Fibroblast of skin of scalp (primary cell): ENCODE results near the gene VAX1.
"Not testable (repeated sequence)": the region's sequence is repeated elsewhere in the genome, so short reads cannot be mapped to it uniquely, and the experiment has no call there.

Source experiments
- DNase-seq: peaks from one replicate; pipeline ENCODE4 v3.0.0-alpha.2; 2013

The VAX1 gene

DNA sequence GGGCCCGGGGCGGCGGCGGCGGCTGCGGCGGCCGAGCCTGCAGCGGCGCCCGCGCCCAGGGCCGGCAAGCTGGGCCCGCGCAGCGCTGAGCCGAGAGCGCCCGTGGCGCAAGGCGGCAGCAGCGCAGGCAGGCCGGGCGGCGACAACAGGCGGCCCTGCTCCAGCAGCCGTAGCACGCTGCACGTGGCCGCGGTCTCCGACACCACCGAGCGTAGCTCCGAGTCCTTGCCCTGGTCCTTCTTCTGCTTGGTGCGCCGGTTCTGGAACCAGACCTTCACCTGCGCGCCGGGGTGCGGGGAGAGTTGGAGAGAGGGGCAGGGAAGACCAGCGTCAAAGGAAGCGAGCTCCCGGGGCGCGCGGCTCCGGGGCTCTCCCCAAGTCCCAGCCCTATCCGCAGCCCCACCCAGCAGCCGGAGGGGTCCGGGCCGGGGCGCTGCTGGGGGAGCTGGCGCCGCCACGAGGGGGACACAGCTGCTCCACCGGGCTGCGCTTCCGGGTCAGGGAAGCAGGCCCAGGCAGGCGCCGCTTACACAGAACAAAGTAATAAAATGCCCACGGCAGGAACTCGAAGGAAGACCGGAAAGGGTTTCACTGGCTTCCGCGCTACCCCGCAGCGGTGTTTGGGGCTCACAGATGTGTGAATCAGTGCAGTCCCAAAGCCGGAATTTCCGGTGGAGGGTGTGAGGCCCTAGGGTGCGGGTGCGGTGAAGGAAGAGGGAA lies 3.6 kb downstream of the VAX1 start:
- DNase-seq: no peak

DNA sequence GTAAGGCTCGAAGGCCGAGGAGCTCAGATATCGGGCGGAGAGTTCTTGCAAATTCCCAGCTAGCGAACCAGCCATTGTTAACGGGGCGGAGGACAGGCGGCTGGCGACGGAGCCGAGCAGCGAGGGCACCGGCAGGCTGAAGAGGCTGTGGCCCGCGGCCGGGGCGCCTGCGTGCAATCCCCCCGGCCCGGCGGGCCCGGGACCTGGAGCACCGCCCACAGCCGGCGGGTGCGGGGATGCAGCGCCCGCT lies 4.1 kb downstream of the VAX1 start:
- no peak for DNase-seq

DNA sequence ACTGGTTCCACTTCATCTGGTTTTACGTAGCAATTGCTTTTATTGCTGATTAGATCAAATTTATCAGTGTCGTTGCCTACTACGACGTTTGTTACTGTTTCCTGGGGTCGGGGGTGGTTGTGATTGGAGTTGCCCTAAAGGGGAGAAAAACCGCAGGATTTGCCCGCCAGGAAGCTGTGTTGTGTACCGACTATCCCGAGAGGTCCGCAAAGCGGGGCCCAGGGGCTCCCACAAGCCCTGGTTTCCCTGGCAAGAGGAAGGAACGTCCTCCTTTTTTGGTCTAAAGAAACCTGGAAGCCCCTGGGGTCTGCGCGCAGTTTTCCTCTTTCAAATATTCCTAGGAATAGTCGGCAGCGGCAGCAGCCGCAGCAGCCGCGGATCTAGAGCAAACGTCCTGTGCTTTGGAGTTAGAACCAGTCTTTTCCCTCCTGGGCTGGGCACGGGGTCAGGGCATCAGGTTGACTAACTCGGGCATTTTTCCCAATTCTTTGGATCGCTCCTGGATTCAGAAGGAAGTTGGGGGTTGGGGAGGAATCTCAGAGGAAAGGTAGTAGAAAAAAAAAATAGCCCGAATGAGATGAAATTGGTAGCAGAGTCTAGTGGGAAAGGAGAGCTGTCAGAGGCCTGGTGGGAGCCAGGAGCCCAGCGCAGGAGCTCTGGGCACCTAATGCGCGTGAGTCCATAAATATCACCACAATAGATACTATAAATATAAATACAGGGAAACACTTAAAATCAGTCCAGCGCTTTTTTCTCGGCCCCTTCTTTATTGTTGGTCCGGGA lies 4.6 kb downstream of the VAX1 start:
- DNase-seq: no peak

DNA sequence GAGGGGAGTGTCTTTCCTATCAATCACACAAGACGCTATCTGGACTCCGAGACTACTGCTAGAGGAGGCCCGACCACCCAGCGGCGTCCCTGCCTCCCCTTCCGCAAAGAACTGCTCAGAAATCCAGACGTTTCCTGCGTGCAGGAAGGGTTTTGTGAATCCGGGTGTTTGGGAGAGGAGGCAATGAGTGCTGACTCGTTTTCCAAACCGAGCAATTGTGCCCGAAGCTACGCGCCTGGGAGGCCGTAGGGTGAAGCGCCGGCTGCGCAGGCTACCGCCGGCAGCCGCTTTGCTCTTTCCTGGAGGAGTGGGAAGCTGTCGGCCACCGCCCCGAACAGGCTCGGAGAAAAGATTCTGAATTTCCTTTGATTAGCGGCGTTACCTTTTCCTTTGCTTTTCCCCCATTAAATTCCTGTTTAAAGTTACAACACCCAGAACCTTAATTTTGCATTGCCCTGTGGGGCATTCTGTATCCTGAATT lies 5.3 kb downstream of the VAX1 start:
- no peak for DNase-seq

DNA sequence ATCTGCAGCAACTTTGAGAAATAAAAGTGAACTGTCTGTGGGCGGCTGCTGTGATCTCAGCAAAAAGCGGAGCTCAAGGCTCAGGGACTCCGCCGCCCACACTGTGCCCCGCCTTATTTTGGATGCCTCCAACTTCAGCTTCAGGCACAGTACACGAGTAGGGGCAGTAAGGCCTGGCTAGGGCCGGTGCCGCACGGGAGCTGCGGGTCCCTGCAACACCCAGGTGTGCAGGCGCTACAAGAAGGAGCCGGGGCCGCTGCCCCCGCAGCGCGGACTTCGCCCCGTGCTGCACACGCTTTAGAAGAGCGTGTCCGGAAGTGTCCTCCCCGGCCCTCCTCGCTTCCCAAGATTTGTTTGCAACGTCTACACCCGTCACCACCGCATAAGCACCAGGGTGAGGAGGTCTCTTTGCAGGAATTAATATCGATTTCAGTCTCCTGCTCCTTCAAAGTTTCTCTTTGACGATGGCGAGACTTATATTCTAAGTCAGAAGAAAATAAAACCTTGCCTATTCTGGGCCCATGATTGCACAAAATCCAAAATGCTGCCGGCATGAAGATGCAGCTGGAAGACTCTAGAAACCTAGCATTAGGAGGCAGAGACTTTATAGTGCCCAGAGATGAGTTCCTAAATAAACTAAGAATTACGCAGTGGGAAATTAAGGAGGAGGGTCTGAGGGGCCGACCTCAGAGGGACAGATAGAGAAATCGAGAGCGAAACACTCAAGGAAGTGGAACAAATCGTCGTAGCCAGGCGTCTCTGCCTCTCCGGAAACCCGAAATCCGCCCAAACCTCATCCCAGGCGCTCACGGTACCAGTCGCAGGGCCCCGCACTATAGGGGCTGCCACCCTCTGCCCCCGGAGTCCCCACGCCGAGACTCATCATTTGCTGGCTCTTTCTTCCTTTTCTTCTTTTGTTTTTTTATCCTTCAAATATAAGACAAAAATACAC lies 6.4 kb downstream of the VAX1 start:
- no peak for DNase-seq

DNA sequence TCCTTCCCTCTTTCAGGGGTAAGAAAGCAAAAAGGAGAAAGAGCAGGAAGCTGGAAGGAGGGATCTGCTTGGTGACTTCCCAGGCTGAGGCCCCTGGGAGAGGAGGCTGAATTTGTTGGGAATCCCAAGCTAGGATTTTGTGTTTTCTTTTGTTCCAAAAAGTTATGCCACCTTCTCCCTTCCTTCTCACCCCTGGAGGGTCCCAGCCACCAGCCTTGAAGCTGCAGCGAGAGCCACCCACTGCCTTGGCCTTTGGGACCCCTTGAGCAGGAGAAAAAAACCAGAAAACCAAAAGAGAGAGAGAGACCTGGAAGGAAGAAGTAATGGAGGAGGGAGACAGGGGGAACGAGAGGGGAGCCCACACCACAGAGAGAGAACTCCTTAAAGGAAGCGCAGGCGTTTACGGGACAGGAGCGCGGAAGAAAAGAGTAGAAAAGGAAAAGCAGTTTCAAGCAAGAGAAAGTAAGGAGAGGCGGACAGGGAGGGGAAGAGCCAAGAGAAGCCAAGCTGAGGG lies 7.2 kb downstream of the VAX1 start:
- no peak for DNase-seq

DNA sequence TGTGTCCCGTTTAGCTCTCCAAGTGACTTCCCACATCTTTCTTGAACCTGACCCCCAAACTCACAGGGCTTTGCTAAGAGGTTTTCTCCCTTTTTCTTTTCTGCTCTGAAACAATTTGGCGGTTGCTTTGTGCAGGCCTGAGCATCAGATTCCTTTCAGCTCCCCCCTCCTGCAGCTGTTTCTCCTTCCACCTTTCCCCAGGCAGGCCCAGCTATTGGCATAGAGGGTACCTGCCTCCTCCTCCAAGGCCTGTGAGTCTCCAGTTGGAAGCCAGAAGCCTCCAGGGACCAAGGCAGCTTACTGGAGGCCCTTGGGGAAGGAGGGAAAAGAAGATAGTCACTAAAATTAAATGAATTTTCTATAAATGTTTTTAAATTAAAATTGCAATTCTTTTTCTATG lies 7.7 kb downstream of the VAX1 start:
- DNase-seq: no peak

DNA sequence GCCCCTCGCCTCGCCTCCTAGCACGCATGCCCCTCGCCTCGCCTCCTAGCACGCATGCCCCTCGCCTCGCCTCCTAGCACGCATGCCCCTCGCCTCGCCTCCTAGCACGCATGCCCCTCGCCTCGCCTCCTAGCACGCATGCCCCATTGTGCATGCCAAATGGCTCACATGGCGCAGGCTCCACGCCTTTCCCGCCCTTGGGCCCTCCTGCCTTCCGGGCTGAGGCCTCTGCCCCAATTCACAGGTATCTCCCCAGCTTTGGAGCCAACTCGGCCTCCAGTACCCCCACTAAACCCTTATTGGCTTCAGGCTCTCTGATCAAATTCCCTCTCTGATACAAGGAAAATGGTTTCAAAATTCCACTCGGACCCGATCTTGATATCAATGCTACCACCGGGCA lies 11.4 kb downstream of the VAX1 start:
- not testable (repeated sequence) for DNase-seq

DNA sequence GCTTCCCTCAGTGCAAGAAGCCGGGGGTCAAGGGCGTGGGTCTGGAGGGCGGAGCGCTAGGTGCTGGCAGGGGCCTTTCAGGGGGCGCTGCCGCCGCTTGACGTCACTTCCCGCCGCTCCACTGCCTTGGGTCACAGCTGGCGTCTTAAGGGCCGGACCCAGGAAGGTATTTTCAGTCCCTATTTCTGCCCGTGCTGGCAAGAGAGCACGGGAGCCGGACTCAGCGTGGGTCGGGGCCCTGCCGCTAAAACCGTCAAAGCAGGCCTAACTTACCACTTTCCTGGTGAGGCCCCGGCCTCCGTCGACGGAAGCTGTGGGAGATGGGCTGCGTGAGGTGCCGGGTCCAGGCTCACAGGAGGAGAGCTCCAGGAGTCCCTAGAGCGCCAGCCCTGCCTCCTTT lies 12.0 kb downstream of the VAX1 start:
- no peak for DNase-seq

DNA sequence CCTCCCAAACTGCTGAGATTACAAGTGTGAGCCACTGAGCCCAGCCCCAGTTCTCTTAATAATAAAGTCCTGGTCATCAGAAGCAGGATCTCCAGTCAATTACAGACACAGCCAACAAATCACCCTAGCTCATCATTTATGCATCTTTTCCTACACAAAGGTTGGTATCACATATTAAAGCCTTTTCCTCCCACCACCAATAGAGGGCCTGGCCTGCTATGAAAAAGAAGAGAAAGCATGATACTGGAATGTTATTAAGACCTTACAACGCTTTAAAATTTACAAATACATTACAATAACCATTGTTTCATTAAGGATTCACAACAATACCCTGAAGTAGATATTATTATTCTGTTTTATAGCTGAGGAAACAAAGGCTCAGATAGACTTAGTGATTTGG lies 25.9 kb downstream of the VAX1 start:
- no peak for DNase-seq

DNA sequence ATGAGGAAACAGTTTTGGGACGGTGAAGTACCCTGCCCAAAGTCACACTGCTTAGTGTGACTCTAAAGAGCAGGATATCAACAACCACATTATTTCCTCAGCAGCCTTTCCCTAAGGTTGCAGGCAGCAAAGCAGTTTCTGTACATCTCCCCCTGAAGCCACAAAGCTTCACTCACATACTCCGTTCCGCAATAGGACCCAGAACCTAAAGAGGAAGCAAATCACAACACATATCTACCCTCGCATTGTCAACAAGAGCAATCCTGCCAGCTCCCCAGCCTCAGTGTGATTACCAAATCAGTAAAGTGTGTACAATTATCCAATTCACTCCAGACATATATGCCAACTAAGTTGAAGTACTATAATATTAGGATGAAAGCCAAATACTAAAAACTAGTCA lies 30.8 kb downstream of the VAX1 start:
- no peak for DNase-seq

DNA sequence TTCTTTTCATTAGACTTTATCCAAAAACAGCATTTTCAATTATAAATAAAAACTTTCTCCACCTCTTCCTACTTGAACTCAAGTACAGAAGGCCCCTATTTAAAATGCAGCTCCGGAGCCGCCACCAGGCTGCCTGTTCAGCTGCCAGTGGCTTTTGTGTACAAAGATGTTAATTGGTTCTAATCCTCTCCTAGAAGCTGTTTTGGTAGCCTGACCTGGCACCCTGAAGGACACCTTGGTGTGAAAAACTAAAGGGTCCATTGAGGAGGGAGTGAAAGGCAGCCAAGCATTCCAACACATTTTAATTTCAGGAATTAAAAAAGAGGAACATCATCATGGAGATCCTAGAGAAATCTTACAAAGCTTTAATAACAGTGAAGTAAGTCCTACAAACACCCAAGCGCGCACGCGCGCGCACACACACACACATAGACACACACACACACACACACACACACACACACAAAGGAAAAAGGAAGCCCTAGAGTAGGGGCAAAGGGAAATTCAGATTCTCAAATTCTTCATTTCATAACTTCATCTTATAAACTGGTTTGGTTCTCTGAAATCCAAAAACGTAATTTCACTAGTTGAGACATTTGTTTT lies 41.4 kb downstream of the VAX1 start:
- DNase-seq: no peak

DNA sequence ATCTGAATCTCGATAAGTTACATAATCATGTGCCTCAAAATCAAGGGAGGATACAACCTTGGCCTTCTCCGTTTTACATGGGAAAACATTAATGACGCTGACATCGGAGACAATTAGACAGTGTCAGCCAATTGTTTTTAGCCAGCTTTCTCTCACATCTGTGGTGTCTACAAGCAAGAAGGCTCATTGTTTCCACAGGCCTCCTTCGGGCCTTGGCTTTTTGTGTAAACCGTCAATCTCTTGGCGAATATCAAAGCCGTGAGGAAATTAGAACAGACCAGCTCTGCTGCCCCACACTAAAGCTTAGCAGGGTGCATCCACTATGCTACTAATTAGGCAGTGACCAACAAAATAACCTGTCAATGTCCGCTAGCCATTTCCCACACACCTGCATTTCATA lies 43.2 kb downstream of the VAX1 start:
- DNase-seq: no peak

DNA sequence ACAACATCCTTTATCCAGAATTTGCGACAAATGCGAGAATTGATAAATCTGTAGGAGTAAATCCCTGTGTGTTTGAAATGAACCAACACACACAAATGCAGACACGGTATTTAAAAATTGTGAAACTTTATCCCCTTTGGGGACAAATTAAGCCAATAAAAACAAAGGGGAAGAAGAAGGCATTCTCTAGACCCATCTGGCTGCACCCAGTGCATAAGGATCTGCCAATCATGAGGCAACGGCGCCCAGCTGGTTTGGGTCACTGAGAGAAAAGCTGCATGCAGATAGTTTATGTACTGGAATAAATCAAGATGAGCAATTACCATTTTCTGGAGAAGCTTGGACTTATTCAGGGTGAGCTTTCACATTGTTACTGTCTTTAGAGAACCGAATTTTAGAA lies 45.7 kb downstream of the VAX1 start:
- no peak for DNase-seq

DNA sequence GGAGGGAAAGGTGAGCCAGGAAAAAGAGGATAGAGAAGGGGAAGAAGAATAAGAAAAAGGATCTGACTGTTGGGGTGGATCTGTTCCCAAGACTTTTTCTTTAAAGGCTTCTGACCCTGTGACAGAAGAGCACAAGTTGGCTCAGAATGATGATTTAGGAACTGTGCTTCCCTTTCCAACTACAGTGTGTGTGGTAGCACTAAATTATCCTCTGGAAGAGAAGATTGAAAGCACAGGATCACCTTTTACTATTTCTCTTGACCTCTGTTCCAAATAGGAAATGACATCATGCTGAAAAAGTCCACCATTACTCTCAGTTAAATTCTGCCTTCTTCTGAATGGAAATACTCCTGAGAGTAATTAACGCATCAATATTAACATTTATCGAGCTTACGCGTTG lies 47.2 kb downstream of the VAX1 start:
- DNase-seq: no peak

DNA sequence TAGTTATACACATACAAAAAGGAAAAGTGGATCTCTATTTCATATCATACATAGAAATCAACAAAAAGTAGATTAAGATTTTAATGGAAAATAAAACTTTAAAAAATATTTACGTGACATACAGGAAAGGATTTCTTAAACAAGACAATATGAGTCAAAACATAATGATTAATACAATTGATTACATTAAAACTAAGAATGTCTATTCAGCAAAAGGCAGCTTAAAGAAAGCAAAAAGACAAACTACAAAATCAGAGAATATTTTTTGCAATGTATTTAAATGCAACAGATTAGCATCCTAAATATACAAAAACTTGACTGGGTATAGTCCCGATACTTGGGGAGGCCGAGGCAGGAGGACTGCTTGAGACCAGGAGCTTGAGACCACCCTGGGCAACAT lies 50.5 kb downstream of the VAX1 start:
- no peak for DNase-seq

DNA sequence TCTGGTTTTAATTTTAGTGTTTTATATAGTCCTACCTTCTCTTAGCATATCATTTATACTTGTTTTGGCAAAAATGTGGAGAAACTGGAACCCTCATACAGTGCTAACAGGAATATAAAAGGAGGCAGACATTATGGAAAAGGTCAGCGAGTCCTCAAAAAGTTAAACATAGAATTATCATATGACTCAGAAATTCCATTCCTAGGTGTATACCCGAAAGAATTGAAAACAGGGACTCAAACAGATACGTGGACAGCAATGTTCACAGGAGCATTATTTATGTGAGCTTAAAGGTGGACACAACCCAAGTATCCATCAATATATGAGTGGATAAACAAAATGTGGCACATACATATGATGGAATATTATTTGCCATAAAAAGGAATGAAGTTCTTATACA lies 51.5 kb downstream of the VAX1 start:
- no peak for DNase-seq

DNA sequence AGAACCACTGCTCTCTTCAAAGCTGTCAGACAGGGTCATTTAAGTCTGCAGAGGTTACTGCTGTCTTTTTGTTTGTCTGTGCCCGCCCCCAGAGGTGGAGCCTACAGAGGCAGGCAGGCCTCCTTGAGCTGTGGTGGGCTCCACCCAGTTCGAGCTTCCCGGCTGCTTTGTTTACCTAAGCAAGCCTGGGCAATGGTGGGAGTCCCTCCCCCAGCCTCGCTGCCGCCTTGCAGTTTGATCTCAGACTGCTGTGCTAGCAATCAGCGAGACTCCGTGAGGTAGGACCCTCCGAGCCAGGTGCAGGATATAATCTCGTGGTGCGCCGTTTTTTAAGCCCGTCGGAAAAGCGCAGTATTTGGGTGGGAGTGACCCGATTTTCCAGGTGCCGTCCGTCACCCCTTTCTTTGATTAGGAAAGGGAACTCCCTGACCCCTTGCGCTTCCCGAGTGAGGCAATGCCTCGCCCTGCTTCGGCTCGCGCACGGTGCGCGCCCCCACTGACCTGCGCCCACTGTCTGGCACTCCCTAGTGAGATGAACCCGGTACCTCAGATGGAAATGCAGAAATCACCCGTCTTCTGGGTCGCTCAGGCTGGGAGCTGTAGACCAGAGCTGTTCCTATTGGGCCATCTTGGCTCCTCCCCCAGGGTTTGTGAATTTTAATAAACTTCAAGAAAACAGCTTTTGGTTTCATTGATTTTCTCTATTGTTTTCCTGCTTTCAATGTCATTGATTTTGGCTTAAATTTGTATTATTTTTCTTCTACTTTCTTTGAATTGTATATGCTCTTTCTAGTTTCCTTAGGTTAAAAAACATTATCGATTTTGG lies 53.4 kb downstream of the VAX1 start:
- DNase-seq: not testable (repeated sequence)
